T-helper 2 cell treated with Interferon-gamma antibody and Interleukin-4, amounts not matched to agents 100 ng/mL and 5 ng/mL, for 36 hours (primary cell): ENCODE measurements around the gene ENO4. TPM values are rescaled to one million over a fixed set of nuclear protein-coding genes. Genes with fewer than 3 reads are reported as not detected.

ENCODE experiments used
- intact Hi-C: fragments of 100-400 bp; cut with micrococcal nuclease; formaldehyde crosslinking; loops from one replicate; pipeline ENCODE4 v1.15.1; 2023
- total RNA-seq: library from RNA; stranded (reverse); gene quantifications from 2 replicates; pipeline ENCODE4 v1.2.3, GENCODE V29; 2022

Gene ENO4
- total RNA-seq, 1 donor from 2014 or later = not detected

DNA sequence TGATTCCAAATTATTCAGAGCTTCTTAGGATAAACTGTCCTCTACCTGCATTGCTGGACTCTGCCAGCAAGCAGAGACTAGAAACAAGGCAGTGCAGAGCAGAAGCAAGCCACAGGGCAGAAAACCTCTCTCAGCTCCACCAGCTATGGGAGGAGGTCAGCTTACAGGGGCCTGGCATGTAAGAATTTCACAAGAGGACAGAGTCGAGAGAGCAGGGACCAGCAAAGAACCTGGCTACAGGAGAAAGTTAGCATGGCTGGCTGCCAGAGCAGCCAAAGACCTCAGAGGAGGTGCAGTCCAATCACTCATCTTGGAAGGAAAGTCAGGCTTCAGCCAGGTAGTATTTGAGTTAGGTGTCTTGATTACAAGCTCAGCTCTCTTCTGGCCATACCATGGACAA is 62.9 kb downstream of the ENO4 start:
- intact Hi-C loops = no loop called here

DNA sequence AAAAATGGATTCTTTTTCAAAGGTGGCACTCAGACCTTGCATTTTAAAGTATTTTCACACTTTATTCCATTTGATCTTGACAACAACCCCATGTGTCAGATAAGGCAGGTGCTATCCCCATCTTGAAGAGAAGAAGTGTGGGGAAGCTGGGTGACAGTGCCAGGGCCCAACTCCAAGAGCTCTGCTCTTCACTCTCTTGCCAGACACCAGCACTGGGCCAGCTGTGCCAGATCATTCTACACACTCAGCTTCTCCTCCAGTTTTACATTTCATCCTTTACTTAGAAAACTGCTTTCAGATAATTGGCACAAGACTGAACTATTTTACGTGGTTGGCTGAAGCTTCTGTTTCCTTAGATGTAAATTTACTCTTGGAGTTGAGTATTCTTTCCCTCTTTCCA is 64.4 kb downstream of the ENO4 start:
- intact Hi-C loops = no loop called here

DNA sequence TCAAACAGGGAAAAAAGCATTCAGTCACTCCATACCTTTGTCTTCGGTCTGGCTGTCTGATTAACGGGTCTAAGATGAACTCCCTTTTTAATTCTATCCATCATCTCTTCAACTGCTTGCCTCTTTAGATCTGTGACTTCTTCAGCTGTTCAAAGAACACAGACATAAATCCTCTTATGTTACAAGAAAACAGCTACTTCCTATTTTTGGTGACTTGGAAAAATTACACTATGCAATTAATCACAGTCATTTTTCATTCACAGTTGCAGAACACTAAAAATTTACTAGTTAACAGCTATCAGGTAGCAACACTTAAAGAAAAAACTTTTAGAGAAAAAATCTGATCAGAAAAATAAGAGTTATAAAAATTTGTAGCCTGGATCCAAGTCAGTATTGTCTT is 66.0 kb downstream of the ENO4 start:
- intact Hi-C loops = no loop called here

DNA sequence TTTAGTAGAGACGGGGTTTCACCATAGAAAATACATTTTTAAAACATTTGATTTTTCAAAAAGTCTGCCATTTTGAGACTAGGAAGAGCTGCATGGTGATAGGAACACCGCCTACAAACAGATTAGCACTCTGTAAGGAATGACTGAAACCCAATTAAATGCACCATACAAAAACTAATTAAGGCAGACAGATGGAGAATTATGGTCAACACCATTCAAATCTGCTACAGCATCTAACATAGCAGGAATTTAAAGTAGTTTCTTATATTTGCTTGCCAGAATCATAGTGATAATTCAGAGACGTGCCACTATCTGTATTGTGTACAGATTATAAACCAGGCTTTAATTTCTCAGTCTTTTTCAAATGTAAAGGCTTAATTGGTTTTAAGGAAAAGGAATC is 68.2 kb downstream of the ENO4 start:
- intact Hi-C loops = no loop called here

DNA sequence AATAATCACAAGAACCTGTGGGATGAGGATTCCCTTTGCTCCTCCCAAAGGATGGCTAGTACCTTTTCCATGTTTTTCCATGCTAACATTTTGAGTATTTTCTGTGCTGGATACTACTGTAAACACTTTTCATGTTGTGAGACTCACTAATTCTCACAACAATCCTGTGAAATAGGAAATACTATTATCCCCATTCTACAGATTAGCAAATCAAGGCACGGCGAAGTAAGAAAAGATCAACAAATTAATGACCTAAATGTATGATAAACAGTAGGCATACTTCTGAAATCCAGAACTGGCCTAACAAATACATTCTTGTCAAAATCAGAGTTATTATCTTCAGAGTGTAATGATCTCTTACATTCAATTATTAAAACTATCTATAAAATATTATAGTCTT is 69.3 kb downstream of the ENO4 start:
- intact Hi-C loops = no loop called here

DNA sequence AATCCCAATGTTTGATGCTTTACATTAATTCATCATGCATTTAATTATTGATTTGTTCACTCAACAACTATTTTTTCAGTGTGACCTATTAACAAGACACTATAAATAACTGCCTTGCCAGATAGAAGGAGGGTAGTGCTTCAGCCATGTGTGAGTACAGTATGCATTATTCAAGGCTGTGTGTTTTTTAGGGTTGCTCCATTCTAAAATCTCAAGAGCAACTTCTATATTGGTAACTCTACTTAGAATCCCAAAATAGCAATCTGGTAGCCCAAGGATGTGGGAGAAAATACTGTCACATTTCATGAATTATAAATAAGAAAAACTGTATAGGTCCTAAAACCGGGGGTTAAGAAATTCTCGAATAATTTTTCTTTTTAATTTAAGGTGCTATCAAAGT is 69.9 kb downstream of the ENO4 start:
- intact Hi-C loops = no loop called here

DNA sequence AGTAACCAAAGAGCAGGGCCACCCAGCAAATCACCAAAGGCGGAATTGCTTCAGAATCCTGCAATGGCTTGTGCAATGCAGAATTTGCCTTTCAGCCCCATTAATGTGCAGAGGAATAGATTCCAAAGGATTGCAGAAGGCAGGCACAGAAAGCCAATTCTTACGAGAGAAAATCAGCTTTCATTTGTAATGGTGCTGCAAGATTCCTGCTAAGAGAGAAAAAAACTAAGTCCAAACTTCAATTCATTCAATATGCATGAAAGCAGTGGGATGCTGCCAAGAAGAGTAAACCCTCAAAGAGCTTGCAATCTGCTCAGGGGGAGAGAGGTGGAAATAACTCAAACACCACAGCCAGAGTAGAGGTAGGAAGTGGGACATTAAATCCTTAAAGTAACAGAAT is 70.4 kb downstream of the ENO4 start:
- intact Hi-C loops = no loop called here

DNA sequence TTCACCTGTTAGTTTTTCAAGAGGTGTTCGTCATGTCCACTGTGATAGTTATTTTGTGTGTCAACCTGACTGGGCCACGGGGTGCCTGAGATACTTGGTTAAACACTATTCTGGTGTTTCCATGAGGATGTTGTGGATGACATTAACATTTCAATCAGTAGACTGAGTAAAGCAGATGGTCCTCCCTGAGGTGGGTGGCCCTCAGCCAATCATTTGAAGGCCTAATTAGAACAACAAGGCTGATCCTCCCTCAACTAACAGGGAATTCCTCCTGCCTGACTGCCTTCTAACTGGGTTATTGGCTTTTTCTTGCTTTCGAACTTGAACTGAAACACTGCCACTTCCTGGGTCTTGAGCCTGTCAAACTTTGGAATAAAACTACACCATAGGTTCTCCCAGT is 75.8 kb downstream of the ENO4 start:
- intact Hi-C loops = no loop called here

DNA sequence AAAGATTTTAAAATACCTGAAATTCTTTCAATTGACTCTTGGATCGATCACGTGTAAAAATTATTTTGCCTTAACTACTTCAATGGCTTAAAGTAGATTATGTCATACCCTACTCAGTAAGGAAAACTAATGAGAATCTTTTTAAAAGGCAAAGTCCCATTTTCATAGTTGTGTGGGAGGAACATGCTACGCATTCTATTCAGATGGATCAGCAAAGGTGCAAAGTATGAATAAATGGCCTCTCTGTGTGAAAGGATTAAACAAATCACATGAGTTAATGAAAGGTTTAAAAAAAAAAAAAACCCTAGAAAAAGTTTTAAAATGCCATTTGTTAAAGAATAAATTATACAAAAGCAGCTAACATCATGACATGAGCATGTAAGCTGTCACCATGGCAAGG is 77.1 kb downstream of the ENO4 start:
- intact Hi-C loops = no loop called here

DNA sequence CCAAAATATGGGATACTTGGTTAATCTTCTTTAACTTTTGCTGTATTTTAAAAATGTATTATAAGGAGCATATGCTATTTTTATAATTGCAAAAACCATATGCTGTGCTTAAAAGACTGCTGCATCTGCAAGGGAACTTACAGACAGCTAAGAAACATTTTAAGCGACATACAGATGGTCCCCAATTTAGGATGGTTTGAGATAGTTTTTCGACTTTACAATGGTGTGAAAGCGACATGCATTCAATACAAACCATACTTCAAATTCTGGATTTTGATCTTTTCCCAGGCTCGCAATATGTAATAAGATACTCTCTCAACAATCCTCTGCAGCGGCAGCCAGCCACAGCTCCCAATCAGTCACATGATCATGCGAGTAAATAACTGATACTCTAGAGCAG is 82.5 kb downstream of the ENO4 start:
- intact Hi-C loops = no loop called here

Other genes with a start within 250 kb of the ENO4 start
- gene PNLIPRP2, start 228.5 kb upstream of the ENO4 start, total RNA-seq = not detected in 2 replicates
- 0.02 and 0.09 TPM in 2 replicates for gene HSPA12A, start 106.9 kb upstream of the ENO4 start, total RNA-seq
- 0.32 and 0.75 TPM in 2 replicates for gene SHTN1, start 155.7 kb downstream of the ENO4 start, total RNA-seq